Hematopoietic multipotent progenitor cell treated with erythropoietin and hydrocortisone succinate and interleukin-3 and kit ligand, for 17 days (in vitro differentiated cells): ENCODE data around the gene C6orf62.
"Not testable (repeated sequence)": the region's sequence is repeated elsewhere in the genome, so short reads cannot be mapped to it uniquely, and the experiment has no call there.

Source experiments
- DNase-seq: peaks from one replicate; pipeline ENCODE4 v3.0.0-alpha.2; 2015; ENCODE audit warnings: low spot score

C6orf62 gene

GRCh38 chr6:24743265-24743943, 24.4 kb upstream of the C6orf62 start:
- DNase-seq, result no peak

GRCh38 chr6:24742216-24742738, 23.3 kb upstream of the C6orf62 start:
- DNase-seq, result no peak

GRCh38 chr6:24740861-24741260, 21.9 kb upstream of the C6orf62 start:
- DNase-seq, result no peak

GRCh38 chr6:24738741-24739140, 19.8 kb upstream of the C6orf62 start:
- no peak for DNase-seq

GRCh38 chr6:24734710-24735109, 15.8 kb upstream of the C6orf62 start:
- DNase-seq, result not testable (repeated sequence)

- DNase-seq, result no peak
Measured at GRCh38 chr6:24734166-24734565, 15.2 kb upstream of the C6orf62 start.

GRCh38 chr6:24731456-24732134, 12.6 kb upstream of the C6orf62 start:
- DNase-seq, result not testable (repeated sequence)

- not testable (repeated sequence) for DNase-seq
Measured at GRCh38 chr6:24730653-24731052, 11.7 kb upstream of the C6orf62 start.

GRCh38 chr6:24723270-24723669, 4.3 kb upstream of the C6orf62 start:
- DNase-seq, result no peak

GRCh38 chr6:24721461-24722215, 2.7 kb upstream of the C6orf62 start:
- DNase-seq, result no peak

- peak; percentile 100 for DNase-seq
Measured at GRCh38 chr6:24720604-24721460, 1.9 kb upstream of the C6orf62 start.

- peak; percentile 83 for DNase-seq
Measured at GRCh38 chr6:24720131-24720603, 1.2 kb upstream of the C6orf62 start.

- peak; percentile 48 for DNase-seq
Measured at GRCh38 chr6:24718449-24719124, 367 bp downstream of the C6orf62 start.

- not testable (repeated sequence) for DNase-seq
Measured at GRCh38 chr6:24716602-24717148, 2.3 kb downstream of the C6orf62 start.

GRCh38 chr6:24710519-24711303, 8.2 kb downstream of the C6orf62 start:
- no peak for DNase-seq

- no peak for DNase-seq
Measured at GRCh38 chr6:24709014-24709711, 9.8 kb downstream of the C6orf62 start.

- DNase-seq, result no peak
Measured at GRCh38 chr6:24708612-24709011, 10.3 kb downstream of the C6orf62 start.

- DNase-seq, result no peak
Measured at GRCh38 chr6:24704468-24704867, 14.5 kb downstream of the C6orf62 start.

GRCh38 chr6:24702720-24703282, 16.2 kb downstream of the C6orf62 start:
- DNase-seq, result no peak
